Sciatic nerve (tissue), 2 donors: ENCODE data around the gene BAIAP2L2. TPM values are rescaled to one million over a fixed set of nuclear protein-coding genes. Genes with fewer than 3 reads are reported as not detected.
"Not testable (repeated sequence)": the region's sequence is repeated elsewhere in the genome, so short reads cannot be mapped to it uniquely, and the experiment has no call there.

ENCODE experiments used
- ATAC-seq: fragments of 200-7000 bp; cut with Tn5 transposase; one replicate; pipeline ENCODE4 v1.9.1; 2020; ENCODE audit warnings: mild to moderate bottlenecking, moderate library complexity
- DNase-seq: peaks from one replicate; pipeline ENCODE4 v3.0.0-alpha.2; 2020; ENCODE audit warnings: low spot score
- intact Hi-C: fragments of 100-400 bp; cut with DNase I; formaldehyde crosslinking; loops from one replicate; pipeline ENCODE4 v1.14.2; 2022
- total RNA-seq: library from RNA; stranded (reverse); fragmentation: NEBNext Ultra II Directional; extraction: Animal tissue kit (Norgen Biotek cat#: 25700); gene quantifications from one replicate; pipeline ENCODE4 v1.2.1, GENCODE V29; 2021
- donor health status: DM: no; HTN: no; CAD: no.
- donor health status: DM: no; HTN: no; CAD: no.

Gene BAIAP2L2
- total RNA-seq, 1 donor from 2014 or later, result 1.6 TPM

DNA sequence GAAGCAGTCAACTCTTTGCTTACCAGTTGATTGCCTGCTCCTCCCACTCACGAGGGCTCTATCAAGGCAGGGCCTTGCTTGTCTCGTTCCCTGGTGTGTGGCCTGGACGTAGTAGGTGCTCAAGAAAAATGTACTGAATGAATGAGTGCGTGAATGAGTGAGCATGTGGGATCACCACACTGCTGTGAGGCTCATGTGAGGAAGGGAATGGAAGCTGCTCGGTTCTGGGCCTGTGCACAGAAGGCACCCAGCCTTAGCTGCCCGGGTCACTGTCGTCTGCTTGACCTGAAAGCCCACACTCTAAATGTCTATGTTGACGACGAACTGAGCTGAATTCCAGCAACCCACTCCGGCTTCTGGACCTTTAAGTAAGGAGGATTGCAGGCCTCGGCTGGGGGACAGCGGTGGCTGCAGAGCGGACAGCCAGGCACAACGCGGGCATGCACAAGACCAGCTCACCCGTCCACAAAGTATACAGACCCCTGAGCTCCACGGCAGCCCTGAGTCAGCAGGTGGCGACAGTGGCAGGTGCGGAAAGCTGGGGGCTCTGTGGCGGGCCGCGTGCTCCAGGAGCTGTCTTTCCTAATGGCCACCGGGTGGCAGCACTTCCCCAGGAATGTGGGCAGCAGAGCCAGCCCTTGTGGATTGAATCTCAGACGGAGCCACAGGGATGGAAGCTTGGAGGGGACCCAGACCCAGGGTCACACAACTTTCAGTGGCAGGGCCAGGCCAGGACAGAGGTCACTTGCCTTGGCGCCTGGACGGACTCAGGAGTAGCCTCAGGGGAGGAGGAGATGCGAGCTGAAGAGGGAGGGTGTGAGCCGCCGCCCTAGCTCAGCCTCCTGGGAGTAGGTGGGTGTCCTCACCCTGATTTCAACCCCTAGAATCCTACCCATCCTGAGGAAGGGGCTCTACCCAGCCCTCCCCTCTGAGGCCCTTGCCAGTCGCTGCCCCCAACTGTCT is 58.3 kb downstream of the BAIAP2L2 start:
- intact Hi-C loops, result no loop called here
- peak; percentile 90 for DNase-seq
- ATAC-seq, result peak; percentile 80

DNA sequence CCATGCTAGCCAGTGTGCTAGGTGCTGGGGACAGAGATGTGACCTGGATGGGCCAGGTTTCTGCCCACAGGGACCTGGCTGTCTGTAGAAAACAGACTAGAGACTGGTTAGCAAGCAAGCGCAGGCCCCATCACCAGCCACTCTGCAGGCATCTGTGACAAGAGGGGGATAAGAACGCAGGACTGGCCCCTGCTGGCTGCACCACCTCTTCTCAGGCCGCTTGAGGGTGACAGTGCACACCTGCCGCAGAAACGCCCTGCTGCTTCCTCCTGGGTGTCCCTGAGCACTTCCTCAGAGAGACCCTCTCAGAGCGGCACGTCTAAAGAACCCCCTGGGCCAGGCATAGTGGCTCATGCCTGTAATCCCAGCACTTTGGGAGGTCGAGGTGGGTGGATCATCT is 59.2 kb downstream of the BAIAP2L2 start:
- DNase-seq (no peak), ATAC-seq (no peak)
- intact Hi-C loops, result no loop called here

GRCh38 chr22:38050720-38051119 is 59.8 kb downstream of the BAIAP2L2 start:
- ATAC-seq, result peak; percentile 3
- intact Hi-C loops, result no loop called here

DNA sequence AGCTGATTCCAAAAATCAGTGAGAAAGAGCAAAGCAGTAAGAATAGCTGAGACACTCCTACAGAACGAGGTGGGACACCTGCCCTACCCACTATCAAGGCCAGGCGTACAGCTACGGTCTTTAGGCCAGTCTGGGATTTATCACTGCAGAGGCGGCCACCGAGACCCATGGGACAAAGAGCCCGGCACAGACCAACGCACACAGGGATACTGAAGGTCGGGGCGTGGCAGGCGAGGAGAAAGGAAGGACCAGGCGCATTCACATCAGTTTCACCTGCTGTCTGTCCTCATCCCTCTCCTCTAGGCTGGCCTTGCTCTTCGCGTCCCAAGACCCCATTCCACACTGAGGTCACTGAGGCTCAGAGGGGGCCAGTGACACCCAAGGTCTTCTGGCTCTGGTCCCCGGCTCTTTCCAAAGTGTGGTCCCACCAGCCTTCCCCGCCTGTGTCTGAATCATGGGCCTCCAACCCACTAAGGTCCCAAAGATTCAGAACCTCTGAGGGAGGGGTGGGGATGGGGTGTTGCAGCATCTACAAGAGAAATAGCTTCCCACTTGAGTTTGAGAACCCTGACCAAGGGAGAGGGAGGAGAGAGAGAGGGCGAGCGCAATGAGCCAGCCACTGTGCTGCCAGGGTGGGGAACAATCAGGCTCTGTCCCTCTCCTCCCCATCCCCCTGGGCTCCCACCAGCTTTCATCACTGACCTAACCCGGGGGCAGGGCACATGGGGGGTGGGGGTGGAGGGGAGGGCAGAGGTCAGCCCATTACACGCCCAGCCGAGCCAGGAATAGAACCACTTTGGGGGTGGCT is 60.5 kb downstream of the BAIAP2L2 start:
- intact Hi-C loops, result no loop called here
- peak; percentile 72 for ATAC-seq
- DNase-seq, result no peak

More at GRCh38 chr22:38050720-38051119, 59.8 kb downstream of the BAIAP2L2 start:
- DNase-seq, result no peak

DNA sequence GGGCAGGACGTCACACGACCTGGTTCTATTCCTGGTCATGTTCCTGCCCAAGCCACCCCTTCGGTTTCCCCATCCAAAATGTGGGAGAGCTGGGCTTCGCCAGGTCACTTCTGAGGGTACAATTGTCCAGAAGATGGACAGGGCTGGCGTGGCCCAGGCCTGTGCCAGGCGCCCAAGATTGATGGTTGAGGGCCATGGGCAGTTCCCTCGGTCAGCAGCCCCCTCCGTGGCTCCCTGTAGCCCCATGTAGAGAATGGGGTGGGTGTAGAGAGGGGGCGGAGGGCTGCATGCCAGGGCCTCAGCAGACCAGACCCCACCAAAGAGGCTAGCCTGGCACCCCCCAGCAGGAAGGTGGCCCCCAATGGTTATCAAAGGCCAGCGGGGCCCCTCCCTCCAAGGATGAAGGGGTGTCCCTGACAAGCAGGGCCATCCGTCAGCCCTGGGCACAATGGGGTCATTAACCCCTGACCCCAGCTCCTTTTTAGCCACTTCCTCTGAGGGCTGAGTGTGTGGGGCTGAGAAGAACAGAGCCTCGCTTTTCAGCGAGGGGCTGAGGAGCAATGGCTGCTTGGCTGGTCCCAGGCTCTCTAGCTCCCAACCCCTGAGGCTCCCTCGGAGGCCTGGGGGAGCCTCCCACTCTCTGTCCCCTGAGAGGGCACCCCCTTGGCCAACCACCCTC is 64.3 kb downstream of the BAIAP2L2 start:
- intact Hi-C loops, result no loop called here
- ATAC-seq (no peak), DNase-seq (no peak)

DNA sequence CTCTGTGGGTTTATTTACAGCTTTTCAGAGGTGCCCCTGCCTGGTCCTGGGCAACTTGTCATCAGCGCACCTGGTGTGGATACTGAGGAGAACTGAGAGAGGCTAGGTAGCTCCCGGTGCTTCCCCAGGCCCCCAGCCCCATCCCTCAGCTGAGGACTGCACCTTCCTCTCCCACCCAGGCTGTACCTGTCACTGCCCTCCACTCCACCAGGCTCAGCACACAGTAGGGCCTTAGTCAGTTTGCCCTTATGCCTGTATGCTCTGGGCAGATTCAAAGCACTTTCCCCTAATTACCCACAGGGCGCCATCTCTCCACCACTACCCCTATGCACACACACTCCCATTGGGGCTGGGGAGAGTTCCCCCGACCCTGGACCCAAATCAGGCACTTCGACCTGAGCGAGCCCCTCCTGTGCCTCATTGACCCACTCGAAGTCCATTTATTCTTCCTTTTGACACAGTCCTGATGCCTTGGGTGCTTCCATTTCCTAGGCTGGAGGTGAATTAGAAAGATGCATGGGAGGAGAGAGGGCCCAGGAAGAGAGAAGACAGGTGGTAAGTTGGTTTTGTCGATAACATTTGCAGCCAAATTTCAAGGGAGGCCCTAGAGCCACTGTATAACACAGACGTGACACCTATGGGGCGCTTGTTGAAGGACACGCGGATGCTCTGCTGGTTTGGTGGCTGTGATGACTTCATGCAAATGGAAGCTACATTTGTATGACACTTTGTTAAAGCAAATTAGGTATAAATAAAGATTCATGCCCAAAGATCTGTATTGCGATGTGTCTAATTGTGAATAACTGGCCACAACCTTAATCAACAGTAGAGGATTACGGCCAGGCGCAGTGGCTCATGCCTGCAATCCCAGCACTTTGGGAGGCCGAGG is 67.1 kb downstream of the BAIAP2L2 start:
- DNase-seq (no peak), ATAC-seq (no peak)
- intact Hi-C loops, result no loop called here

DNA sequence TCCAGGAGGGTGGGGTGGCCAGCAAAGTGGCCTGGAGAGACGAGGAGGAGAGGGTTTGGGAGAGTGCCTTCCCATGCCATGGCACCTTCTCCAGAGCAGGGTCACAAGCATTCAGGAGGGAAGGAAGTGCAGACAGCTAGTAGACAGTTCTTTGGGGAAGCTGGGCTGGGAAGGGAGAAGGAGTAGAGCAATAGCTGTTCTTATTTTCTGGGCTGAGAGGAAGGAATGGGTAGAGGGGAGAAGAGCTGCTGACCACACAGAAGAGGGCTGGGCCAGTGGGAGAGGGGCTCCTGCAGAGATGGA is 68.0 kb downstream of the BAIAP2L2 start:
- no peak for ATAC-seq
- no peak for DNase-seq
- intact Hi-C loops, result no loop called here

- DNase-seq (no peak), ATAC-seq (peak; percentile 4)
- intact Hi-C loops, result no loop called here
These were observed 68.6 kb downstream of the BAIAP2L2 start for GRCh38 chr22:38041760-38042487.

DNA sequence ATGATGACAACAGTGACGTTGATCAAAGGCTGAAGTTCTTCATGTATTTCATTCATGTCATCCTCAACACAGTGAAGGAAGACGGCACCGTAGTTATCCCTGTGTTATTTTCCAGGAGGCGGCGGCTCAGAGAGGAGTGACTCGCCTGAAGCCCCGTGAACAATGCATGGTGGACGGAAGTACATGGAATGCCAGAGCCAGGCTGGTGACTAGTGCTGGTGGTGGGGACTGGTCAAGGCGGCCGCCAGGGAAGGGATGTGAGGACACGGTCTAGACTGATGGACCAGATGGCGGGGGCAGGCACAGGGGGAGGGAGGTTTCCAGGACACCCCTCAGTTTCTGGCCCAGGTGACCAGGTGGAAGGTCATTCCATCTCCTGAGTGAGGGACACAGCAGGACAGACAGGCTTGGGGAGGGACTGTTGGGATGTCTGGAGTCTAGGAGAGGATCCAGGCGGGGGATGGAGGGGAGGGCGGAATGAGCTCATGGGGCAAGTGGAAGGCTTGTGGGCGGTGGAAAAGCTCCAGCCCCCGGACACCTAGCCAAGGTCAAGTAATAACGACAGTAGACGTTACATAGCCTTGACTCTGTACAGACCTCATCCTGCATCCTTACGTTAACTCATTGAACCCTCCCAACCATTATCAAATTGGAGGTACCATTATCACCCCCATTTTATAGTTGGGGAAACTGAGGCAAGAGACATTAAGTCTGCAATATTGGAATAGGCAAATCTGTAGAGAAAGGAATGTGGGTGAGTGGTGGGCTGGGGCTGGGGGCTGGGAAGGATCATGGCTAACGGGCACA is 69.3 kb downstream of the BAIAP2L2 start:
- ATAC-seq (no peak), DNase-seq (no peak)
- intact Hi-C loops, result no loop called here

DNA sequence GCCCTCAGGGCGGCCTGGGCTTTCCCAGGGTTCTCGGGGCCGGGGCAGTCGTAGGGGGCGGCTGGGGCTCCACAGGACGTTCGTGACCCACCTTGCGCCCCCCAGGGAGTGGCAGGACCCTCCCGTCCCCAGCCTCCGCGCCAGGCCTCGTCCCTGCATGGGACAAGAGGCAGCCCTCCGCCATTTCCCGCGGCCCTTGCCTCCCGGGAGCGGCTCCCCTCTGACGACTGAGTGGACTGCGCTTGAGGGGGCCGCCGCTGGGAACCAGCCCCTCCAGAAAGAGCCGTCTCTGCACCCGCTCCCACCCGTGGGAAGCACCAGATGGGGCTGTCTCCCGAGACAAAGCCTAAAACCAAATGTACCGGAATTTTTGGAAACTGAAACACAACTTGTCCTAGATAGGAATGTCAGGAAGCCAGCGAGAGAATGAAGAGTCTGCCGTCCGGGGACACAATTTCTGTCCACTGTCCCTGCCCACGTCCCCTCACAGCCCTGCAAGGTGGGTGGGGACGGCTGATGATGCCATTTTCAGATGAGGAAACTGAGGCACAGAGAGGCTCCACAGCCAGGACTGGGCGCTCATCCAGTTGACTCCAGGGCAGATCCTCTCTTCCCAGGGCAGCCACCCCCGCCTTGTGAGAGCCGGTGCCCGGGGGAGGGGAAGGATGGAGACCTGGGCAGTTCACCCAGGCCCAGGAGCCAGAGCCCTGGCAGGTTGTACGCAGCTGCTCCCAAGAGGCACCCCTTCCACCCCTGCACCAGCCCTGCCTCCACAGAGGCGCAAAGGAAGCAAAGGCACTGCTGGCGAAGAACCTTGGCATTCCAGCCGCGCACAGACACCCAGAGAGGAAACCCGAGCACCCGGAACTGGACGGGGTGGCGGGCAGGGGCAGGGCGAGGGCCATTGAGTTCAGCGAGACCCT is 71.3 kb downstream of the BAIAP2L2 start:
- no peak for DNase-seq
- intact Hi-C loops, result no loop called here
- ATAC-seq, result no peak

GRCh38 chr22:38038426-38038825 is 72.1 kb downstream of the BAIAP2L2 start:
- ATAC-seq, result no peak
- DNase-seq, result no peak
- intact Hi-C loops, result no loop called here

- ATAC-seq, intact Hi-C loops, DNase-seq: not testable (repeated sequence)
These were observed 72.9 kb downstream of the BAIAP2L2 start for GRCh38 chr22:38037367-38038150.

DNA sequence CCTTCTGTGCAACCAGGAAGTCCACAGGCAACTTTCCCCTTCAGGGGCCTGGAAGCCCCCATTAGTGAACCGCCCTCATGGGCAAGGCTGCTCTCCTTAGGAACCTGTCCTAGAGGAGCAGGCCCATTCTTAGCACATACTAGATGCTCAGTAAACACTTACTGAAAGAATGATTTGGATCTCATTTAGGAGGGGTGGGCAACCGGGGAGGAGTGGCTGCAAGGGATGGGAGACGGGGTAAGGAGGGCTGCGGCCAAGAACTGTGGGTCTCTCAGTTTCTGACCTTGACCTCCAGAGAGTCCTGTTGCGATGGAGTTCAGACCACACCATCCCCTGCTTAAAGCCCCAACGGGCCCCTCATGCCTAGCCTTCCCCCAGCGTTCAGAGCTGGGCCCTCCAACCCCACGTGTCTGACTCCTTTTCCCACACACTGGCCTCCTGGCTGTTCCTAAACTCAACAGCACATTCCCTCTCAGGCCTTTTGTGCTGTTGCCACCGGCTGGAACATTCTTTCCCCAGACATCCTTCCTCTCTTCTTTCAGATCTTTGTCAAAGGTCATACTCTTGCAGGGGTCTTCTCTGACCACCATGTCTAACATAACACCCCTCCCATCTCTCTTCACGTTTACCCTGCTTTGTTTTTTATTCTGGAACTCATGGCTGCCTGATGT is 74.0 kb downstream of the BAIAP2L2 start:
- ATAC-seq, result no peak
- no peak for DNase-seq
- intact Hi-C loops, result no loop called here

DNA sequence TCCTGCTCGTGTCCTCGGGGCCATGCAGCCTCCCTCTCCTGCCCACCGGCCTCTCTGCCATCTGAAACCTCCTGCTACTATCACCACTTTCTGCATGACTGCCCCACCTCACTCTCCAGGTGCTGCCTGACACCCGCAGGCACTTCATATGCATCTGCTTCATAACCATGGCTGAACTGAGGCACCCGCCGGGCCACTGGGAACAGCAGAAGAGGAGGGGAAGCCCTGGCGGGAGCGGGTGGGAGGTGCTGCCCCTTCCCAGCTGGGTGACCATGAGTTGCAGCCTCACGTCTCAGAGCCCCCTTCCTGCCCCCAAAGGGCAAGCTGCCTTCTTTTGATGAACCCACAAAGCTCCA is 75.0 kb downstream of the BAIAP2L2 start:
- intact Hi-C loops, result no loop called here
- no peak for DNase-seq
- ATAC-seq, result no peak
